ENCODE data around the gene FAM89B. TPM values are rescaled to one million over a fixed set of nuclear protein-coding genes. Genes with fewer than 3 reads are reported as not detected.

The FAM89B gene
- total RNA-seq, 2 experiments from 2014 or later, result 23.3 to 27.3 TPM

- intact Hi-C loops (cut with DNase I, micrococcal nuclease), result no loop called here
- peaks cover 59% of the 10 kb centered on the region for H3K4me1 ChIP-seq (ENCODE audit: insufficient read depth, low read length)
These were observed 39.6 kb downstream of the FAM89B start for GRCh38 chr11:65611758-65612603.

GRCh38 chr11:65612691-65613090, 40.4 kb downstream of the FAM89B start:
- Histone ChIP-seq H3K36me3 (ENCODE audit: insufficient read depth, low read length) (peaks cover 44% of the 10 kb centered on the region), H3K4me1 (ENCODE audit: insufficient read depth, low read length) (peaks cover 67% of the 10 kb centered on the region), H3K9me3 (ENCODE audit: control insufficient read depth in 1 of 2, insufficient read depth in 1 of 2, low read length in 2 of 2) (no peaks in the 10 kb centered on the region), H3K27ac (ENCODE audit: low read depth in 1 of 2, low read length in 2 of 2) (peak overlapping the region; percentile 94), H3K4me3 (ENCODE audit: low read length) (peak overlapping the region; percentile 93), H3K27me3 (ENCODE audit: control insufficient read depth in 1 of 2, insufficient read depth in 2 of 2, low read length in 2 of 2) (no peaks in the 10 kb centered on the region)
- no peaks in the 10 kb centered on the region for H3K27me3 Mint-ChIP-seq
- POLR2A ChIA-PET, result interaction anchor here (0.7 to 6.0 kb wide), 8 partner anchors 26 to 1295 kb away, joined by 3 to 79 read pairs (median 48); partner anchors contain the start of genes FAM89B, MALAT1, PRDX5 and RELA
- peaks cover 57% of the 10 kb centered on the region for H3K4me1 Mint-ChIP-seq (ENCODE audit: low read depth)
- peaks cover 73% of the 10 kb centered on the region for H3K36me3 Mint-ChIP-seq (ENCODE audit: low read depth)
- H3K27ac Mint-ChIP-seq, result peak overlapping the region; percentile 93
- CTCF ChIA-PET, result interaction anchor here (1.7 kb wide), 1 partner anchor 72 kb away, joined by 7 read pairs; no protein-coding TSS in a partner anchor
- H3K9me3 Mint-ChIP-seq, result no peaks in the 10 kb centered on the region
- ATAC-seq (ENCODE audit: poor library complexity) (no peak), DNase-seq (no peak)
- no peak for TF ChIP-seq CTCF (IDR thresholded peaks at IDR 0.05)
- peak overlapping the region; percentile 93 for H3K4me3 Mint-ChIP-seq
- intact Hi-C loops (cut with DNase I, micrococcal nuclease), result no loop called here

More at GRCh38 chr11:65611758-65612603, 39.6 kb downstream of the FAM89B start:
- Mint-ChIP-seq H3K4me1 (ENCODE audit: low read depth) (peaks cover 51% of the 10 kb centered on the region), H3K4me3 (peak overlapping the region; percentile 93), H3K27me3 (no peaks in the 10 kb centered on the region), H3K36me3 (ENCODE audit: low read depth) (peaks cover 71% of the 10 kb centered on the region), H3K27ac (peak overlapping the region; percentile 93), H3K9me3 (no peaks in the 10 kb centered on the region)
- CTCF ChIA-PET, result no interaction called here
- Histone ChIP-seq H3K9me3 (ENCODE audit: control insufficient read depth in 1 of 2, insufficient read depth in 1 of 2, low read length in 2 of 2) (no peaks in the 10 kb centered on the region), H3K27me3 (ENCODE audit: control insufficient read depth in 1 of 2, insufficient read depth in 2 of 2, low read length in 2 of 2) (no peaks in the 10 kb centered on the region), H3K4me3 (ENCODE audit: low read length) (peak overlapping the region; percentile 93), H3K27ac (ENCODE audit: low read depth in 1 of 2, low read length in 2 of 2) (peak overlapping the region; percentile 94), H3K36me3 (ENCODE audit: insufficient read depth, low read length) (peaks cover 43% of the 10 kb centered on the region)
- ATAC-seq (ENCODE audit: poor library complexity), result no peak
- POLR2A ChIA-PET, result interaction anchor here (1.0 to 5.7 kb wide), 4 partner anchors 41 to 186 kb away, joined by 3 to 79 read pairs (median 62); partner anchors contain the start of genes MALAT1 and RELA
- DNase-seq, result no peak
- TF ChIP-seq CTCF (IDR thresholded peaks at IDR 0.05), result no peak

- Histone ChIP-seq H3K9me3 (ENCODE audit: control insufficient read depth in 1 of 2, insufficient read depth in 1 of 2, low read length in 2 of 2) (no peaks in the 10 kb centered on the region), H3K4me1 (ENCODE audit: insufficient read depth, low read length) (peaks cover 73% of the 10 kb centered on the region), H3K27me3 (ENCODE audit: control insufficient read depth in 1 of 2, insufficient read depth in 2 of 2, low read length in 2 of 2) (no peaks in the 10 kb centered on the region), H3K36me3 (ENCODE audit: insufficient read depth, low read length) (peaks cover 44% of the 10 kb centered on the region), H3K4me3 (ENCODE audit: low read length) (peak overlapping the region; percentile 93), H3K27ac (ENCODE audit: low read depth in 1 of 2, low read length in 2 of 2) (peak overlapping the region; percentile 94)
- DNase-seq, result peak in 4 of 14 experiments; percentile 15 to 59 (median 32)
- H3K36me3 Mint-ChIP-seq (ENCODE audit: low read depth), result peaks cover 69% of the 10 kb centered on the region
- no peak for ATAC-seq (ENCODE audit: poor library complexity)
- CTCF ChIA-PET, result interaction anchor here (1.7 kb wide), 1 partner anchor 73 kb away, joined by 7 read pairs; no protein-coding TSS in a partner anchor
- H3K9me3 Mint-ChIP-seq, result no peaks in the 10 kb centered on the region
- H3K4me3 Mint-ChIP-seq, result peak overlapping the region; percentile 93
- H3K27me3 Mint-ChIP-seq, result no peaks in the 10 kb centered on the region
- intact Hi-C loops (cut with DNase I, micrococcal nuclease), result no loop called here
- no peak for TF ChIP-seq CTCF (IDR thresholded peaks at IDR 0.05)
- peaks cover 57% of the 10 kb centered on the region for H3K4me1 Mint-ChIP-seq (ENCODE audit: low read depth)
- POLR2A ChIA-PET, result interaction anchor here (0.6 to 6.0 kb wide), 10 partner anchors 11 to 1296 kb away, joined by 3 to 79 read pairs (median 39); partner anchors contain the start of genes FAM89B, MALAT1, PRDX5 and RELA
- H3K27ac Mint-ChIP-seq, result peak overlapping the region; percentile 93
These were observed 41.0 kb downstream of the FAM89B start for GRCh38 chr11:65613091-65613928.

Measured in CD4-positive, alpha-beta T cell (primary cell).